Loucy (cell line): ENCODE data around the gene KLF9.

Experiments used
- H2AFZ ChIP-seq: fragments of 200-600 bp; sonication (generic); 2 replicates; pipeline ENCODE4 v1.6.0; 2016; ENCODE audit warnings: antibody characterized with exemption, mild to moderate bottlenecking, low read length, moderate library complexity
- H3F3A ChIP-seq: fragments of 200-600 bp; 2 replicates; pipeline ENCODE4 v1.6.0; 2016; ENCODE audit warnings: antibody characterized with exemption, low read depth, mild to moderate bottlenecking
- H3K27me3 ChIP-seq: fragments of 200-600 bp; sonication (generic); 2 replicates; pipeline ENCODE4 v1.6.1; 2014; ENCODE audit warnings: low read length, mild to moderate bottlenecking; ENCODE audit not compliant: insufficient read depth, poor library complexity, severe bottlenecking
- H3K36me3 ChIP-seq: fragments of 200-600 bp; sonication (generic); 2 replicates; pipeline ENCODE4 v1.6.1; 2016; ENCODE audit warnings: low read length; ENCODE audit not compliant: insufficient read depth
- H3K4me1 ChIP-seq: fragments of 200-600 bp; sonication (generic); 2 replicates; pipeline ENCODE4 v1.5.1; 2014; ENCODE audit warnings: low read length, mild to moderate bottlenecking; ENCODE audit not compliant: insufficient read depth, poor library complexity, severe bottlenecking
- H3K4me2 ChIP-seq: fragments of 200-600 bp; sonication (generic); 2 replicates; pipeline ENCODE4 v1.6.0; 2014; ENCODE audit warnings: antibody characterized with exemption, low read length, low read depth, mild to moderate bottlenecking; ENCODE audit not compliant: poor library complexity, severe bottlenecking
- H3K4me3 ChIP-seq: fragments of 200-600 bp; sonication (generic); 2 replicates; pipeline ENCODE4 v1.5.1; 2014; ENCODE audit warnings: low read length, mild to moderate bottlenecking, mixed read lengths; ENCODE audit not compliant: poor library complexity, severe bottlenecking
- H3K79me2 ChIP-seq: fragments of 200-600 bp; sonication (generic); 2 replicates; pipeline ENCODE4 v1.6.1; 2014; ENCODE audit warnings: low read length; ENCODE audit not compliant: insufficient read depth
- H3K9ac ChIP-seq: fragments of 200-600 bp; sonication (generic); 2 replicates; pipeline ENCODE4 v1.6.0; 2014; ENCODE audit warnings: mild to moderate bottlenecking, low read depth, low read length, moderate library complexity; ENCODE audit not compliant: poor library complexity, severe bottlenecking
- H3K9me2 ChIP-seq: fragments of 200-600 bp; sonication (generic); replicated peaks from 2 replicates; pipeline ENCODE4 v1.6.1; 2016; ENCODE audit warnings: low read depth, low read length, mixed read lengths
- H3K9me3 ChIP-seq: fragments of 200-600 bp; sonication (generic); 2 replicates; pipeline ENCODE4 v1.6.1; 2014; ENCODE audit warnings: mild to moderate bottlenecking, antibody characterized with exemption, low read length, low read depth; ENCODE audit not compliant: insufficient read depth
- H4K20me1 ChIP-seq: fragments of 200-600 bp; sonication (generic); 2 replicates; pipeline ENCODE4 v1.6.0; 2014; ENCODE audit warnings: antibody characterized with exemption, low read length, mild to moderate bottlenecking; ENCODE audit not compliant: insufficient read depth, poor library complexity, severe bottlenecking
- CTCF ChIP-seq: fragments of 200-600 bp; sonication (generic); conservative IDR thresholded peaks from 2 replicates; pipeline ENCODE4 v1.5.1; 2014; ENCODE audit warnings: mild to moderate bottlenecking, antibody characterized with exemption, low read length
- EZH2phosphoT487 ChIP-seq: fragments of 200-600 bp; IDR thresholded peaks from 2 replicates; pipeline ENCODE4 v1.6.1; 2018; ENCODE audit warnings: antibody characterized with exemption, mild to moderate bottlenecking, moderate library complexity, borderline replicate concordance

The KLF9 gene

GRCh38 chr9:70390933-70391341 is 23.5 kb downstream of the KLF9 start:
- H3K36me3 ChIP-seq = no peaks in the 10 kb centered on the region
- no peaks in the 10 kb centered on the region for H3K79me2 ChIP-seq
- H3F3A ChIP-seq = no peaks in the 10 kb centered on the region
- H4K20me1 ChIP-seq = no peaks in the 10 kb centered on the region
- H3K27me3 ChIP-seq = no peaks in the 10 kb centered on the region
- H3K9me3 ChIP-seq = no peaks in the 10 kb centered on the region
- no peaks in the 10 kb centered on the region for H3K9me2 ChIP-seq
- no peaks in the 10 kb centered on the region for H3K4me1 ChIP-seq
- no peak overlapping the region for H3K4me2 ChIP-seq
- TF ChIP-seq CTCF (no peak), EZH2phosphoT487 (no peak)
- no peak overlapping the region for H3K9ac ChIP-seq
- H3K4me3 ChIP-seq = no peak overlapping the region
- H2AFZ ChIP-seq = no peak overlapping the region

DNA sequence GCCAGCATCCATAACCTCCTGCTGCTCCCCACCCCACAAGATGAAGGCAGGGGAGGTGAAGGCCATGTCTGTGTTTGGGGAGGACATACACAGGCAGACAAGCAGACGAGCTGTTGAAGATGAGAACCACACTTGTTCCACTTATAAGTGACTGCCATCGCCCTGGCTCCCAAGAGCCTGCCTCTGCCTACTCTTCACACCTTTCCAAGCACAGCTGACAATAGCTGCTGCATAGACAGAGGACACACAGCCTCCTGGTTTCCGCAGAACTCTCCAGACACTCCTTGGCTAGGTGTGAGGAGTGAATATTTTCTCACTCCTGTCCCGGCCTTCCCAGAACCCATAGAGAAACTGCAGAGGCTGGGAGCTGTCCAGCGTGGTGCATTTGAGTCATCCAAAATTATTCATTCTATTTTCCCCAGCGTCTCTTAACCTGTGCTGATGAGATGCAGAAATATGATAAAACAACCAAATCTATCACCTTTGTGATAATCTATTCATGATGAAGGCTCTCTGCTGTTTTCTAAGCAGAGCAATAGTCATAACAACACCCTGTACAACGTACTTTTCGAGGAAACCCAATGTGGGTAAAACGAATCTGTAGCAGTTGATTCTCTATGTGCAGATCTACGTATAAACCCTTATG is 24.7 kb downstream of the KLF9 start:
- Histone ChIP-seq H3K9ac (no peak overlapping the region), H3K4me2 (no peak overlapping the region), H3K9me3 (no peaks in the 10 kb centered on the region), H3F3A (no peaks in the 10 kb centered on the region), H4K20me1 (no peaks in the 10 kb centered on the region), H3K36me3 (no peaks in the 10 kb centered on the region), H3K79me2 (no peaks in the 10 kb centered on the region), H3K27me3 (no peaks in the 10 kb centered on the region), H3K4me3 (no peak overlapping the region), H3K4me1 (no peaks in the 10 kb centered on the region), H3K9me2 (no peaks in the 10 kb centered on the region), H2AFZ (no peak overlapping the region)
- TF ChIP-seq CTCF (no peak), EZH2phosphoT487 (no peak)

GRCh38 chr9:70389188-70389587 is 25.3 kb downstream of the KLF9 start:
- Histone ChIP-seq H3K9ac (no peak overlapping the region), H3F3A (no peaks in the 10 kb centered on the region), H3K4me3 (no peak overlapping the region), H3K9me2 (no peaks in the 10 kb centered on the region), H4K20me1 (no peaks in the 10 kb centered on the region), H3K79me2 (no peaks in the 10 kb centered on the region), H3K36me3 (no peaks in the 10 kb centered on the region), H3K9me3 (no peaks in the 10 kb centered on the region), H2AFZ (no peak overlapping the region), H3K4me1 (no peaks in the 10 kb centered on the region), H3K27me3 (no peaks in the 10 kb centered on the region), H3K4me2 (no peak overlapping the region)
- TF ChIP-seq CTCF (no peak), EZH2phosphoT487 (no peak)
